Mesendoderm (in vitro differentiated cells): ENCODE data around the gene CASP9.
"Not testable (repeated sequence)": the region's sequence is repeated elsewhere in the genome, so short reads cannot be mapped to it uniquely, and the experiment has no call there.

Source experiments
- DNase-seq: peaks from one replicate; pipeline ENCODE4 v3.0.0; 2013
- H2AK5ac ChIP-seq: 2 replicates; pipeline ENCODE4 v1.6.1; 2013; ENCODE audit warnings: low read length, inconsistent platforms
- H2BK120ac ChIP-seq: 2 replicates; pipeline ENCODE4 v1.6.1; 2013; ENCODE audit warnings: low read depth, mild to moderate bottlenecking, low read length, moderate library complexity, mixed read lengths
- H2BK15ac ChIP-seq: replicated peaks from 2 replicates; pipeline ENCODE4 v1.6.1; 2013; ENCODE audit warnings: low read depth, mild to moderate bottlenecking, moderate library complexity
- H2BK5ac ChIP-seq: 2 replicates; pipeline ENCODE4 v1.6.1; 2013; ENCODE audit warnings: low read length, inconsistent platforms
- H3K18ac ChIP-seq: 2 replicates; pipeline ENCODE4 v1.6.1; 2013; ENCODE audit warnings: mild to moderate bottlenecking, low read length, mixed read lengths
- H3K23ac ChIP-seq: one replicate; pipeline ENCODE4 v1.6.1; 2013; ENCODE audit warnings: low read length
- H3K27ac ChIP-seq: 2 replicates; pipeline ENCODE4 v1.5.1; 2013; ENCODE audit warnings: low read depth, mild to moderate bottlenecking, inconsistent platforms, low read length, moderate library complexity
- H3K27me3 ChIP-seq: 2 replicates; pipeline ENCODE4 v1.6.1; 2013; ENCODE audit warnings: low read length, control low read depth, mild to moderate bottlenecking, inconsistent platforms; ENCODE audit not compliant: insufficient read depth, poor library complexity
- H3K36me3 ChIP-seq: 2 replicates; pipeline ENCODE4 v1.6.1; 2013; ENCODE audit warnings: low read length, inconsistent platforms; ENCODE audit not compliant: control insufficient read depth, insufficient read depth
- H3K4ac ChIP-seq: one replicate; pipeline ENCODE4 v1.6.1; 2013; ENCODE audit warnings: low read depth, mild to moderate bottlenecking, low read length, moderate library complexity
- H3K4me1 ChIP-seq: 2 replicates; pipeline ENCODE4 v1.6.1; 2013; ENCODE audit warnings: low read depth, low read length, inconsistent platforms; ENCODE audit not compliant: control insufficient read depth
- H3K4me2 ChIP-seq: 2 replicates; pipeline ENCODE4 v1.6.1; 2013; ENCODE audit warnings: low read length
- H3K4me3 ChIP-seq: 2 replicates; pipeline ENCODE4 v1.5.1; 2013; ENCODE audit warnings: mild to moderate bottlenecking, low read length
- H3K56ac ChIP-seq: one replicate; pipeline ENCODE4 v1.6.1; 2013; ENCODE audit warnings: low read length
- H3K79me1 ChIP-seq: 2 replicates; pipeline ENCODE4 v1.6.1; 2013; ENCODE audit warnings: low read length, inconsistent platforms
- H3K79me2 ChIP-seq: 2 replicates; pipeline ENCODE4 v1.6.1; 2013; ENCODE audit warnings: mild to moderate bottlenecking, low read length; ENCODE audit not compliant: control insufficient read depth, insufficient read depth
- H3K9ac ChIP-seq: 2 replicates; pipeline ENCODE4 v1.6.1; 2013; ENCODE audit warnings: low read length, inconsistent platforms
- H4K5ac ChIP-seq: one replicate; pipeline ENCODE4 v1.6.1; 2013; ENCODE audit warnings: low read length
- H4K8ac ChIP-seq: one replicate; pipeline ENCODE4 v1.6.1; 2013; ENCODE audit warnings: low read depth, mild to moderate bottlenecking, control low read depth, low read length, moderate library complexity
- WGBS: extraction: QIAGEN DNeasy Blood & Tissue Kit; methylation state at CpG from one replicate; pipeline ENCODE4 v1.1.7; 2013; ENCODE audit warnings: low lambda C conversion rate, missing lambda C conversion rate; ENCODE audit not compliant: insufficient coverage; ENCODE audit errors: extremely low coverage; 5-methylcytosine and 5-hydroxymethylcytosine counted together

The CASP9 gene

GRCh38 chr1:15469821-15470448 lies 54.1 kb downstream of the CASP9 start:
- H3K36me3 ChIP-seq, H3K4me1 ChIP-seq, H2BK15ac ChIP-seq, H3K79me2 ChIP-seq, H2BK120ac ChIP-seq, H3K27ac ChIP-seq, H3K79me1 ChIP-seq, H3K4me3 ChIP-seq, H2BK5ac ChIP-seq, H2AK5ac ChIP-seq, H3K27me3 ChIP-seq, H3K56ac ChIP-seq, H3K23ac ChIP-seq, H3K9ac ChIP-seq, H3K4ac ChIP-seq, H4K5ac ChIP-seq, H4K8ac ChIP-seq, DNase-seq, H3K18ac ChIP-seq, H3K4me2 ChIP-seq: not testable (repeated sequence)
- WGBS = no CpG with 5 or more reads among the region's 9 CpGs

DNA sequence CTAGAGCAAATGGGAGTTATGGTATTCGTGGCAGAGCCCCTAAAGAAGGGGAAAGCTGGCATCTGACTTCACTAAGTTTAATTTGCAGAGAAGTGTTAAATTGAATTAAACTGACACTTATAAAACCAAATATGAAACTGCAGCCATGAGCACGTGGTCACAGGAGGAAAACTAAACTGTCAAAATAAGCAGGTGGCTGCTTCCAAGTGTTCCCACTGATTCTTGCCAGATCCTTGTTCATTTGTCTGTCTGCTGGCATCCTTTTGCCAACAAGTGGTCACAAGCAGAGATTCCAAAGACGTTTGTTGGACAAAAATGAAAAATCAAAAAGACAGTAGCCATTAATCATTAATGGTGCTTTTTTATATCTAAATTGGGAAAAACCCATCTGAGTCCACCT lies 54.7 kb downstream of the CASP9 start:
- no peaks in the 10 kb centered on the region for H3K4me1 ChIP-seq
- H2BK5ac ChIP-seq = no peak overlapping the region
- no peak overlapping the region for H2BK120ac ChIP-seq
- no peak overlapping the region for H3K4me2 ChIP-seq
- H2AK5ac ChIP-seq = no peak overlapping the region
- no peak overlapping the region for H4K8ac ChIP-seq
- no peak overlapping the region for H3K23ac ChIP-seq
- no peak for DNase-seq
- no peaks in the 10 kb centered on the region for H3K79me1 ChIP-seq
- H3K27me3 ChIP-seq = no peaks in the 10 kb centered on the region
- WGBS = no CpG with 5 or more reads among the region's 3 CpGs
- no peak overlapping the region for H3K4me3 ChIP-seq
- H2BK15ac ChIP-seq = no peak overlapping the region
- no peak overlapping the region for H3K4ac ChIP-seq
- no peak overlapping the region for H3K56ac ChIP-seq
- no peak overlapping the region for H3K18ac ChIP-seq
- H3K9ac ChIP-seq = no peak overlapping the region
- H3K79me2 ChIP-seq = no peaks in the 10 kb centered on the region
- no peak overlapping the region for H4K5ac ChIP-seq
- no peaks in the 10 kb centered on the region for H3K36me3 ChIP-seq
- H3K27ac ChIP-seq = no peak overlapping the region

GRCh38 chr1:15468145-15468544 lies 55.9 kb downstream of the CASP9 start:
- H4K5ac ChIP-seq = no peak overlapping the region
- no peak overlapping the region for H2BK120ac ChIP-seq
- H3K56ac ChIP-seq = no peak overlapping the region
- H3K79me2 ChIP-seq = no peaks in the 10 kb centered on the region
- H3K4ac ChIP-seq = no peak overlapping the region
- no peak overlapping the region for H3K4me3 ChIP-seq
- no peak for DNase-seq
- H2BK15ac ChIP-seq = no peak overlapping the region
- H3K79me1 ChIP-seq = no peaks in the 10 kb centered on the region
- H3K9ac ChIP-seq = no peak overlapping the region
- no peaks in the 10 kb centered on the region for H3K4me1 ChIP-seq
- H2AK5ac ChIP-seq = no peak overlapping the region
- no peak overlapping the region for H3K23ac ChIP-seq
- H4K8ac ChIP-seq = no peak overlapping the region
- no peaks in the 10 kb centered on the region for H3K27me3 ChIP-seq
- H3K18ac ChIP-seq = no peak overlapping the region
- no peak overlapping the region for H3K4me2 ChIP-seq
- H3K27ac ChIP-seq = no peak overlapping the region
- H3K36me3 ChIP-seq = no peaks in the 10 kb centered on the region
- H2BK5ac ChIP-seq = no peak overlapping the region

DNA sequence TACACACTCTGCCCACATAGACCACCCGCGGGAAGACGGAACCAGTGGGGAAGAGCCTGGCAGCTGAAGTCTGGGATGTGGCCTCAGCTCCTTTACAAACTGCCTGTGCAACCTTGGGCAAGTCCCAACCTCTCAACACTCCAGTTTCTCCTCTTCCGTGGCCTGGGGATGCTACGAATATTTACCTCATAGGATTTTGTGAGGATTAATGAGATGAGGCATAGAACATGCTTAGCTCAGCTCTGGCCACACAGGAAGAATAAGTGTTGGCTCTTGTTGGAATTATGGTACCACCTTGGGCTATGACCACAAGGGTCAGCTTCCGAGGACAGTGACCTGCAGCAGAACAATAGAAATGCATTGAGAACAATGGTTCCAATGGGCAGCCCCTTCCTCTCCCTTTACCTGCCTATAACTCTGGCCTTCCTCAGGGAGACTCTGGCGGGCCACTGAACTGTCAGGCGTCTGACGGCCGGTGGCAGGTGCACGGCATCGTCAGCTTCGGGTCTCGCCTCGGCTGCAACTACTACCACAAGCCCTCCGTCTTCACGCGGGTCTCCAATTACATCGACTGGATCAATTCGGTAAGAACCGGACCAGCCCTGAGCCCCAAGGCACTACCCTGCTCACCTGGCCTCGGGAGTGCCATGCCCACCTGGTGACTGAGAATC lies 56.9 kb downstream of the CASP9 start:
- not testable (repeated sequence) for H4K5ac ChIP-seq, H3K27ac ChIP-seq, H3K36me3 ChIP-seq, H2BK15ac ChIP-seq, H2BK5ac ChIP-seq, H3K79me2 ChIP-seq, H3K56ac ChIP-seq, H3K18ac ChIP-seq, H2AK5ac ChIP-seq, H4K8ac ChIP-seq, H3K23ac ChIP-seq, H3K79me1 ChIP-seq, H3K9ac ChIP-seq, H2BK120ac ChIP-seq, H3K4me3 ChIP-seq, H3K27me3 ChIP-seq, H3K4ac ChIP-seq, DNase-seq, H3K4me2 ChIP-seq, H3K4me1 ChIP-seq
- WGBS = no CpG with 5 or more reads among the region's 22 CpGs

DNA sequence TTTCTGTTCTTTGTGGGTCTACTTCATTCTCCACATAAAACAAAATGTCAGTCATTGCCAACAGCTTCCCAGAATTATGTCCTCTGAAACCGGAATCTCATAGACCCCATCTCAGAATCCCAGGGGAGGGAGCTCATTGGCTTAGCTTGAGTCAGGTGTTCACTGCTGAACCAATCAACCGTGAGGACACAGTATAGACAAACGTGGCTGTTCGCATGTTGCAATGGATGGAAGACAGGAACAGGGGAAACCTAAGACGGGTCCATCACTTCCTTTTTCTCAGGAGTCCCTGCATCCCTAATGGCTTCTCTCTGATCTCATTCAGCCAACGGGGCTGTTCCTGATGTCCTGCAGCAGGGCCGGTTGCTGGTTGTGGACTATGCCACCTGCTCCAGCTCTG lies 58.3 kb downstream of the CASP9 start:
- no peak overlapping the region for H4K5ac ChIP-seq
- H3K79me1 ChIP-seq = no peaks in the 10 kb centered on the region
- H2BK5ac ChIP-seq = no peak overlapping the region
- no peak overlapping the region for H3K56ac ChIP-seq
- no peak for DNase-seq
- H2BK15ac ChIP-seq = no peak overlapping the region
- no peak overlapping the region for H3K18ac ChIP-seq
- H3K23ac ChIP-seq = no peak overlapping the region
- H2AK5ac ChIP-seq = no peak overlapping the region
- H3K4ac ChIP-seq = no peak overlapping the region
- no peak overlapping the region for H3K9ac ChIP-seq
- no peaks in the 10 kb centered on the region for H3K79me2 ChIP-seq
- no CpG with 5 or more reads among the region's 7 CpGs for WGBS
- no peak overlapping the region for H3K4me3 ChIP-seq
- no peaks in the 10 kb centered on the region for H3K36me3 ChIP-seq
- no peak overlapping the region for H4K8ac ChIP-seq
- H3K27me3 ChIP-seq = no peaks in the 10 kb centered on the region
- no peak overlapping the region for H2BK120ac ChIP-seq
- no peak overlapping the region for H3K4me2 ChIP-seq
- no peak overlapping the region for H3K27ac ChIP-seq
- H3K4me1 ChIP-seq = no peaks in the 10 kb centered on the region

DNA sequence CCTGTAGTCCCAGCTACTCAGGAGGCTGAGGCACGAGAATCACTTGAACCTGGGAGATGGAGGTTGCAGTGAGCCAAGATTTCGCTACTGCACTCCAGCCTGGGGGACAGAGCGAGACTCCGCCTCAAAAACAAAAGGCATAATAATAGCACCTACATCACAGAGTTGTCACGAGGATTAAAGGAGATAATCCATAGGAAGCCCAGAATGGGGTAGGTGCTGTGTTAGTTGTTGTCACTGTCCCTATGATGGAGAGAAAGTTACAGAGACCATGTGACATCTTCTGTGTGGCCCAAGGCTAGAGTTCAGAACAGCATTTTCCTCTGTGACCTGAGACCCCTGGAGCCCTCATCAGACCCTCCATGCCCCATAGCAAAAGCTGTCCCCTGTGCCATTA lies 60.1 kb downstream of the CASP9 start:
- not testable (repeated sequence) for H2BK5ac ChIP-seq, H2BK120ac ChIP-seq, H3K4me2 ChIP-seq, H3K27me3 ChIP-seq, H3K79me1 ChIP-seq, H3K79me2 ChIP-seq, H3K23ac ChIP-seq, H3K9ac ChIP-seq, H3K4ac ChIP-seq, H3K56ac ChIP-seq, H2BK15ac ChIP-seq, H3K27ac ChIP-seq, DNase-seq, H3K4me1 ChIP-seq, H4K5ac ChIP-seq, H3K18ac ChIP-seq, H4K8ac ChIP-seq, H2AK5ac ChIP-seq, H3K4me3 ChIP-seq, H3K36me3 ChIP-seq
- no CpG with 5 or more reads among the region's 5 CpGs for WGBS
